A673 (cell line): ENCODE results near the gene AQP7. TPM values are rescaled to one million over a fixed set of nuclear protein-coding genes. Genes with fewer than 3 reads are reported as not detected.

Source experiments
- BruUV-seq: library from RNA; stranded (reverse); fragments of 400-500 nt; replicated peaks from 2 replicates; lab custom pipeline; 2021; lab: Mats Ljungman, UMichigan
- CTCF ChIA-PET: fragments of 300-600 bp; sonication (Branson Sonifier 250); formaldehyde crosslinking; loops from one replicate; lab custom pipeline; 2022; ENCODE audit warnings: antibody characterized with exemption; lab: Charles Lee
- POLR2A ChIA-PET: fragments of 300-600 bp; sonication (Branson Sonifier 250); formaldehyde crosslinking; loops from one replicate; lab custom pipeline; 2022; ENCODE audit warnings: antibody characterized with exemption; ENCODE audit not compliant: low non-redundant PET; lab: Charles Lee
- DNase-seq: peaks from one replicate; pipeline ENCODE4 v3.0.0-alpha.2; 2015; ENCODE audit warnings: low spot score
- H3K27ac ChIP-seq: fragments of 200-600 bp; sonication (generic); 2 replicates; pipeline ENCODE4 v1.5.1; 2016; ENCODE audit warnings: mixed run types, low read depth, mild to moderate bottlenecking, mixed read lengths, antibody characterized with exemption, low read length; ENCODE audit not compliant: poor library complexity, severe bottlenecking
- H3K27me3 ChIP-seq: fragments of 200-600 bp; sonication (generic); replicated peaks from 2 replicates; pipeline ENCODE4 v1.6.1; 2017; ENCODE audit warnings: mixed run types, low read depth, mild to moderate bottlenecking, mixed read lengths, antibody characterized with exemption, low read length; ENCODE audit not compliant: insufficient read depth, poor library complexity
- H3K36me3 ChIP-seq: fragments of 200-600 bp; sonication (generic); 2 replicates; pipeline ENCODE4 v1.6.1; 2016; ENCODE audit warnings: mixed run types, mild to moderate bottlenecking, mixed read lengths, antibody characterized with exemption, low read length; ENCODE audit not compliant: insufficient read depth, poor library complexity, severe bottlenecking
- H3K4me1 ChIP-seq: fragments of 200-600 bp; sonication (generic); 2 replicates; pipeline ENCODE4 v1.6.1; 2017; ENCODE audit warnings: mixed run types, mild to moderate bottlenecking, mixed read lengths, antibody characterized with exemption, low read length; ENCODE audit not compliant: insufficient read depth, poor library complexity, severe bottlenecking
- H3K4me3 ChIP-seq: fragments of 200-600 bp; sonication (generic); 2 replicates; pipeline ENCODE4 v1.5.1; 2016; ENCODE audit warnings: low read depth, mixed run types, mild to moderate bottlenecking, mixed read lengths, low read length; ENCODE audit not compliant: poor library complexity, severe bottlenecking
- H3K9me3 ChIP-seq: fragments of 200-600 bp; sonication (generic); 2 replicates; pipeline ENCODE4 v1.6.1; 2016; ENCODE audit warnings: mixed run types, low read depth, mild to moderate bottlenecking, mixed read lengths, antibody characterized with exemption, low read length; ENCODE audit not compliant: poor library complexity, severe bottlenecking
- CTCF ChIP-seq: fragments of 300-800, 200-600 bp; sonication (generic); conservative IDR thresholded peaks from 2 replicates; pipeline ENCODE4 v1.5.1; 2017; ENCODE audit warnings: low read depth, mild to moderate bottlenecking, antibody characterized with exemption, low read length, moderate library complexity, mixed read lengths
- EZH2 ChIP-seq: fragments of 200-600 bp; sonication (generic); IDR thresholded peaks from 2 replicates; pipeline ENCODE4 v1.6.1; 2017; ENCODE audit warnings: borderline replicate concordance, low read depth, mild to moderate bottlenecking, mixed read lengths, antibody characterized with exemption, low read length; ENCODE audit not compliant: poor library complexity, severe bottlenecking
- intact Hi-C: fragments of 100-400 bp; cut with micrococcal nuclease; formaldehyde crosslinking; loops from one replicate; pipeline ENCODE4 v1.10.0; 2022; ENCODE audit not compliant: unreplicated experiment
- total RNA-seq: library from RNA; stranded (reverse); gene quantifications from 2 replicates; pipeline ENCODE4 v1.2.3, GENCODE V29; 2021

AQP7 gene
- total RNA-seq, 1 experiment from 2014 or later: not detected

DNA sequence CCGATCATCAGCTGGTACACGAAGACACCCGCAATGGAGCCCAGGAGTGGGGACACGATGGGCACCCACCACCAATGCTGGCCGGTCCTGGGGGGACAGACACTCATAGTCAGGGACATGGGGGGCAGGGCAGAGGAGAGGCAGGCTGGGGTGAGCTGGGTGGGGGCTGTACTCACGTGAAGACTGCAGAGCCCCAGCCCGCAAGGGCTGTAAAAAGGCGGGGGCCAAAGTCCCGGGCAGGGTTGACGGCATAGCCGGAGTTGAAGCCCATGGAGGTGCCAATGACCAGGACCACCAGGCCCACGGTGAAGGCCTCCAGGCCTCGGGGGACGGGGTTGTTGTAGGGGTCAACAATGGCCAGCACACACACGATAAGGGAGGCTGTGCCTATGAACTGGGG is 39.8 kb upstream of the AQP7 start:
- intact Hi-C loops: no loop called here
- Histone ChIP-seq H3K27ac (no peak overlapping the region), H3K9me3 (no peaks in the 10 kb centered on the region), H3K4me1 (peaks cover 3% of the 10 kb centered on the region), H3K27me3 (no peaks in the 10 kb centered on the region), H3K36me3 (no peaks in the 10 kb centered on the region), H3K4me3 (no peak overlapping the region)
- BruUV-seq: no TSS peak
- TF ChIP-seq EZH2: no peak
- no peak for TF ChIP-seq CTCF
- CTCF ChIA-PET: no interaction called here
- DNase-seq: no peak
- POLR2A ChIA-PET: no interaction called here

- ChIA-PET CTCF (no interaction called here), POLR2A (no interaction called here)
- TF ChIP-seq EZH2: no peak
- no peak for TF ChIP-seq CTCF
- H3K36me3 ChIP-seq: no peaks in the 10 kb centered on the region
- intact Hi-C loops: no loop called here
- no TSS peak for BruUV-seq
- no peaks in the 10 kb centered on the region for H3K27me3 ChIP-seq
- H3K4me1 ChIP-seq: no peaks in the 10 kb centered on the region
- no peaks in the 10 kb centered on the region for H3K9me3 ChIP-seq
- no peak overlapping the region for H3K27ac ChIP-seq
- H3K4me3 ChIP-seq: no peak overlapping the region
- no peak for DNase-seq
These were observed 38.2 kb upstream of the AQP7 start for GRCh38 chr9:33440609-33441008.

GRCh38 chr9:33440204-33440603 is 37.8 kb upstream of the AQP7 start:
- BruUV-seq: no TSS peak
- Histone ChIP-seq H3K4me1 (no peaks in the 10 kb centered on the region), H3K27me3 (no peaks in the 10 kb centered on the region), H3K9me3 (no peaks in the 10 kb centered on the region), H3K4me3 (no peak overlapping the region), H3K27ac (no peak overlapping the region), H3K36me3 (no peaks in the 10 kb centered on the region)
- intact Hi-C loops: no loop called here
- TF ChIP-seq EZH2 (no peak), CTCF (no peak)
- DNase-seq: no peak
- CTCF ChIA-PET: interaction anchor here (0.7 kb wide), 1 partner anchor 13 kb away, joined by 3 read pairs; no protein-coding TSS in a partner anchor
- POLR2A ChIA-PET: no interaction called here
